HG02798 (cell line): ENCODE results near the gene COMMD8.

Experiments
- ATAC-seq: cut with Tn5 transposase; IDR thresholded peaks from one replicate; pipeline ENCODE4 v1.9.1; 2021; ENCODE audit warnings: mild to moderate bottlenecking; ENCODE audit not compliant: unreplicated experiment, poor library complexity

COMMD8 gene

DNA sequence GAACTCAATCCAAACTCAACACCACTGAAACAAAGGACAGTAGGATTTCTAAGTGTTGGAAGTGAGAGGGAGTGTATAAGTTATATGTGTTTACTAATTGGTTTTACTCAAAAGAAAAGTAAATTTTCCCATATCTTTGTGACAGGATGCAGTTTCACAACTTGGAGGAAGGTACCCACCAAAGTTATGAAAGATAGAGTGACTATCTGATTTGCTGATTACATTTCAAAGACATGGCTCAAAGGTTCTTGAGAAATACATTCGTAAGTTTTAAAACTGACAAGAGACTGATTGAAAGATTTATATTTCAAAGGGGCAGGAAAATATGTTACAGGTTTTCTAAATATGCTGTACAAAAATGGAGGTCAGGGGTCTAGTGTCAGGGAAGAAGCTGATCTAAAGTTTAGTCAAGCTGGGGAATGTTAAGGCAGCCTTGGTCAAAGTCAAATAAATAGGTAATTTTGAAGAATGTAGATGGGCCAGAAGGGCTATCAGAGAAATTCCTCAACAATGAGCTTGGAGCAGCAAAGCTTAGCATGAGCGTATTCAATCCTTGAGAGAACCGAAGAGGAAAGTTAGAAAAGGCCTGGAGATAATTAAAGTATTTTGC is 9.7 kb upstream of the COMMD8 start:
- no peak for ATAC-seq

DNA sequence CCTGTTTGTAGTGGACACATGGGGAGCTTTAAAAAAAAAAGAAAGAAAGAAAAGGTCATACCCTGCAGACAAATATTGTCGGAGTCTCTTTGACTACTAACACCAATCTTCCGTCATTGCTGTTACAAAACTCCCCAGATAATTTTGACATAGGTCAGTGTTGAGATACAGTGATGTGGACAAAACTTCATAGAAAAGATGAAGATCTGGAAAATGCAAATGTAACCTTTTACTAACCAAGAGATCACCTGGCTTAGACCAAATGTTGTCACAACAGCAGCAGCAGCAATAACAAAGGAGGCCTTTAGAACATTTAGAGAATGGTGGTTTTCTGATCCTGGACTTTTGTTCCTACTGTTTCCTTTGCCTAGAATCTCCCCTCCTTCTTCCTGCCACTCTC is 8.1 kb upstream of the COMMD8 start:
- no peak for ATAC-seq

DNA sequence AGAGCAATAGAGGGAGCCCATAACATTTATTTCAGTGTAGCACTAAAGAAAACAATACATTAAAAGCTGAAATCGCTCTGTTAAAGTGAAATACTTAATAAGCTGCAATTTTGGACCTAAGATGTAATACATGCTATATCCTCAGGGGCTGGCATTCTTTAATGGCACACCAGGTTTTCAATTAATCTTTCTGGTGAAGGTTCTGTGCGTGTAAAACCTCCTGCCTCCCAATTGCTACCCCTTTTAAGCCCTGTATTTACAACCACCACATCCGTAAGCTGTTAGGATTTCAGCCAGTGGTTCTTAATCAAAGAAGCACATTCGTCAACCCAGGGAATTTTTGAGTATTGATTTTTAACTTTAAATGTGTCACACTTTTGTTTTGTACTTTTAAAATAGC is 7.6 kb upstream of the COMMD8 start:
- no peak for ATAC-seq

- no peak for ATAC-seq
These were observed 6.4 kb upstream of the COMMD8 start for GRCh38 chr4:47469951-47470350.

DNA sequence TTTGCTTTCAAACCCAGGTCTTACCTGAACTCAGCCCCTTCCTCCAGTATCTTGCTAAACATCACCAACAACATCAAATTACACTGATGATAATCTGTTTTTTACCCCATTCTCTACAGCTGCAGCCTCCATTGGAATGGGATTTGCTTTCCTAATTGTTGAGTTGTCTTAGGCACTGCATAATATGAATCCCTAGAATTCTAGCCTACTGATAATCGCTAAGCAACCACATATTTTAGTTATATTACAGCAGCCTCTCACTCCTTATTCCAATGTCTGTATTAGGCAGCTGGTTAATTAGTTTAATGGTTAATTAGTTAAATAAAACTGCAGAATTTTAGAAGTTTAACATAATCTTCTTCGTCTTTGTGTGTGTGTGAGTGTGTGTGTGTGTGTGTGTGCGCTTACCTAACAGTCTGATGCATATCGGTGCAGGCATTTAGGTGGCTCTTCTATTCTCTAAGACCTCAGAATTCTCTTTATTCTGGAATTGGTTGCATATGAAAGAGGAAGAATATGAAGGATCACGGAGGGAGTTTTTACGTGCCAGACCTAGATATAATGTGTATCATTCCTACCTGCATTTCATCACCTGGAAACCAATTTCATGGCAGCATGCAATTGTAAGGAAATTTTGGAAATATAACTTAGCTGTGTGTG is 5.3 kb upstream of the COMMD8 start:
- ATAC-seq, result no peak

DNA sequence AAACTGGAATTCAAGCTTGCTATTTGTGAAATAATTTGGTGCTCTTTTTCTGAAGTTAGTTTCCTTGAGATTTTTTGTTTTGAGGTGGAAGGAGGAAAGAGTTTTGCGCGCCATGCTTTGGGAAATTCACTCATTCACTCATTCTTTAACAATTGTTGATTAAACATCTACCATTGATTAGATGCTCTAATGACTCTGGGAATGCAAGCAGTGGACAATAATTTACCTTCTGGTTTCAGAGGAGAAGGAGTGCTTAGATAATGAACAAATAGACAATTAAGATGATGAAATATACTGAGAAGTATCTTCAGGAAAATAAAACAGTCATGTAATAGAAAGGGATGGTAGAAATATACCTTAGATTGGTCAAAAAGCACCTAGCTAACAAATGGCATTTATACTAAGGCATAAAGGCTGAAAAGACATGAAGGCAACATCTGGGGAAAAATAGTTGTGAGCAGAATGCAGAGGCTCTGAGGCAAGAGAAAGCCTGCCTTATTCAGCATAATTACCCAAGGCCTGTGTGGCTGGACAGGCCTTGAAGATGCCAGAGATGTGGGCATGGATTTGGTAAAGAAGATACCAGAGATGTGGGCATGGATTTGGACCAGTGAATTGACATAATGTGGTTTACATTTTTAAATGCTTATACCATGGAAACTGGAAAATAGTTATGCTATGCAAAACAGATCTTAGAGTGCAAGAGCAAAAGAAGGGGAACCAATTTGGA is 2.7 kb upstream of the COMMD8 start:
- no peak for ATAC-seq

DNA sequence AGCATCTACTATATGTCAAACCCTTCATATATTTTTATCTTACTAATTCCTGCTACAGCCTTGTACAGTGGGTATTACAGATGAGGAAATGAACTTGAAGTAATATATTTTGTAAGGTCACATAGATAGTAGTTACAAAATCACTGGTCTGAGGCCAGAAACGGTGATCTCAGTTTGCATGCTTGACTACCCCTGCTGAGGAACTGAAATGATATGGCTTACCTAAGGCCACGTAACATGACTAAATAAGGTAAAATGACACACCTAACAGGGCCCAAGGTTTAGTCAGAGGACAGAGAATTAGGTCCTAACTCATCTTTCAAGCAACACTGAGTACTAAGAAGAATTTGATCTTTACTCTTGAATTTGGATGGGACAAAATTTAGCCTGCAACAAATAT is 1.5 kb upstream of the COMMD8 start:
- no peak for ATAC-seq

DNA sequence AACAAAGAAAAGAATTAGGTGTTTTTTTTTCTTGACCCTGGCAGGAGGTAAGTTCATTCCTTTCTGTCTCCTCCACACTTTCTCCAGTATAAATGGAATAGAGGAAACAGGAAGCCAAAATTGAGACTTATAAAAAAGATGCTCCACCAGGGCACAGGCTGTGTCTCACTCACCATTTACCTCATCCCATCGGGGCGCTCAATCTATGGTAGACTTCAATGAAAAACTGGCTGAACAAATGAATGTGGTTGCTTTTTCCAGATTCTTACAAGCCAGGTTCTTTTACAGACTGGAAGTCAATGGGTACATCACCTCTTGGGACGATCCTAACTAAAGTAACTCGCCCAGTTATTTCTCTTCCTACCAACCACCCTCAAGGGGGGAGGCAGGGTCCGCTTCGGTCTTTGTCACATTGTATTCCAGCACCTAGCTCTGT is 685 bp downstream of the COMMD8 start:
- ATAC-seq, result peak; percentile 2

DNA sequence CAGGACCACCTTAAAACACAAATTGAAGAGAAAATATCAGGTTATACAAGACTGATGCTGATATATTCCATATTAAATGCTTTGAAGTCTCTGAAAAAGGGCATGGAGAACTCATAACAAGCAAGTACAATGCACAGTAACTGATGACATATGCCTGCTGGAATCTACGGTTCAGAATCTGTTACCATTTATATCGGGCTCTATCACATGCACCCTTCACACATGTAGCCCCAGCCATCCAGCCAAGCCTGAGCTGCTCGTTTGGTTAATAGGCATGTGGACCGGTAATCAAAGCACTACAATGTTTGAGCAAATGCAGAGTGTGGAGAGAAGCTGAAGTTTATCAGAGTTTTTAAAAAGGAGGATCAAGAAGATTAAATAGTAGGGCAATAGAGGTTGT is 11.8 kb downstream of the COMMD8 start:
- ATAC-seq, result no peak

DNA sequence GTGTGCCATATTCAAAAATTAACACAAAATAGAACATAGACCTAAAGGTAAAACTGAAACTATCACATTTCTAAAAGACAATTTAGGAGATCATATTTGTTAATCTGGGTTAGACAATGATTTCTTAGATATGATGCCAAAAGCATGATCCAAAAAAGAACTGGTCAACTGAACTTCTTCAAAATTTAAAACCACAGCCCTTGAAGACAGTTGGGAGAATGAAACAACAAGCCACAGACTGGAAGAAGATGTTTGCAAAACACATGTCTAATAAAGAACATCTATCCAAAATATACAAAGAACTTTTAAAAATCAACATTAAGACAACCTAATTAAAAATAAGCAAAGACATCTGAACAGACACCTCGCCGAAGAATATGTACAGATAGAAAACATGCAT is 19.5 kb downstream of the COMMD8 start:
- ATAC-seq, result no peak

- no peak for ATAC-seq
These were observed 20.5 kb downstream of the COMMD8 start for GRCh38 chr4:47442980-47443379.

GRCh38 chr4:47434931-47435330 is 28.6 kb downstream of the COMMD8 start:
- ATAC-seq, result no peak

DNA sequence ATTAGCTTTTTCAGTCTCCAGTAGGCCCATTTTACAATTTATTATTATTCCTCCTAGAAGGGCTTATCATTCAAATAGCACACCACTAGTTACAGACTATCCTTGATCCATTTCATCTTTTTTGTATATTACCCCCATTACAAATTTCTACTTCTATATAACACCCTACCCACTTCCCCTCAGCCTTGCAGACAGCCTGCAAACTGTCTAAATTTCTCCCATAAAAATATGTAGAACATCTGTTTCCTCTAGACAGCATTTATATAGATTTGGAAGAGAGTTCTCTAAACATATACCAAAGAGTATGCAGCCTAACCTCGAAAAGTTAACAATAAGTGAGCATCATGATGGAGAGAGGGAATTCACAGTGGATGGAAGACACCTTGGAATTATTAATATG is 30.8 kb downstream of the COMMD8 start:
- no peak for ATAC-seq

- ATAC-seq, result no peak
These were observed 35.6 kb downstream of the COMMD8 start for GRCh38 chr4:47427935-47428334.

DNA sequence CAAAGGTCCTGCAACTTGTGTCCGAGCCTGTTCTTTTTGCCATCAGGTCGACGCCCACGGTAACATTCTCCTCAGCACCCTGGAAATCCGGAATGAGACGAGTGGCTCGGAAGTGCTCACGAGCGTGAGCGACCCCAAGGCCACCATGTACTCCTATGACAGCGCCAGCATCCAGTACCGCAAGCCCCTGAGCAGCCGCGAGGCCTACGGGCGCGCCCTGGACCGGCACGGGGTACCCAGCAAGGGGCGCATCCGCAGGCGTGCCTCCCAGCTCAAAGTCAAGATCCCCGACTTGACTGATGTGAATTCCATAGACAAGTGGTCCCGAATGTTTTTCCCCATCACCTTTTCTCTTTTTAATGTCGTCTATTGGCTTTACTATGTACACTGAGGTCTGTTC is 37.9 kb downstream of the COMMD8 start:
- no peak for ATAC-seq

DNA sequence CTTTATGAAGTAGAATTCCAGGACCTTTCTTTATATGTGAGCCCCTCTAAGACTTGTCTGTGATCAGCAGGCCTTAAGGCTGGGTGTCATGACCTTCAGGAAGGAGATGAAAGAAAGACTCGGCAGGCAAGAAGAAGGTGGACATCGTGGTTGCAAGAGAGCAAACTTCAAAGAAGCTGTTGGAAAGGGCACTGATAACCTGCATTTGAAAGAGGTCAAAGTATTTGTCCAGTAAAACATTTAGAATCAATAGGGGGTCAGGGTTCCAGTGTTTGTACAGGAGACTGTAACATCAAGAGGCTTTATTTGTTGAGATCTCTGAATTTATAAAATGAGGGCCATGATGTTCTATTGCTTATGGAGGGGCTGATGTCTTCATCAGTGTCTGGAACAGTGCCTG is 44.2 kb downstream of the COMMD8 start:
- no peak for ATAC-seq

DNA sequence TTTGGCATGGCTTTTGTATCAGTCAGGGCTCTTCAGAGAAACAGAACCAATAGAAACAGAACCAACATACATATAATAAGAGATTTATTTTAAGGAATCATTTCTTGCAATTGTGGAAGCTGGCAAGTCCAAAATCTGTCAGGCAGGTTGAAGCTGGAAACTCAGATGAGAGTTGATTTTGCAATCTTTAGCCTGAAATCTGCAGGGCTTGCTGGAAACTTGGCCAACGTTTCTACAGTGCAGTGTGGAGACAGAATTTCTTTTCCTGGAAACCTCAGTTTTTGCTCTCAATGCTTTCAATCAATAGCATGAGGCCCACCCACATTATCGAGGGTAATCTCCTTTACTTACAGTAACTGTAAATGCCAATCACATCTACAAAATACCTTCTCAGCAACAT is 45.4 kb downstream of the COMMD8 start:
- ATAC-seq, result no peak

DNA sequence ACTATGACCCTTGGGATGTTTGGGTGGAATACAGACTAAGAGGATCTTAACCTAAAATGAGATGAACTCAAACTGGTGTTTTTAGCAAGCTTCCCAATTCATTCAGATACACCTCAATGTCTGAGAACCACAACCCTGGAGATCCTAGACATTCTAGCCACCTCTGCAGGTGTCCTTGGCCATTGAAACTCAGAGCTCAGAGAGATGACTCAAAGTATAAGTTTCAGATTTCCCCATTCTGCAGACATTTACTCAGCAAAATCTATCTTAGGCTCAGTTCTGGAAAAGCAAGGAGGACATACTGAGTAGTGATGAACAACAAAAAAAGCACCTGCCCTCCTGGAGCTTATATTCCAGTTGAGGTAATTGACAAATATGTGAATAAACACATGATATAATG is 47.8 kb downstream of the COMMD8 start:
- ATAC-seq, result peak; percentile 68

GRCh38 chr4:47413521-47413920 is 50.0 kb downstream of the COMMD8 start:
- no peak for ATAC-seq

- ATAC-seq, result no peak
These were observed 53.2 kb downstream of the COMMD8 start for GRCh38 chr4:47410271-47410670.

- ATAC-seq, result no peak
These were observed 57.1 kb downstream of the COMMD8 start for GRCh38 chr4:47406408-47406807.
